ENCODE data around the gene CACNA2D2.

DNA sequence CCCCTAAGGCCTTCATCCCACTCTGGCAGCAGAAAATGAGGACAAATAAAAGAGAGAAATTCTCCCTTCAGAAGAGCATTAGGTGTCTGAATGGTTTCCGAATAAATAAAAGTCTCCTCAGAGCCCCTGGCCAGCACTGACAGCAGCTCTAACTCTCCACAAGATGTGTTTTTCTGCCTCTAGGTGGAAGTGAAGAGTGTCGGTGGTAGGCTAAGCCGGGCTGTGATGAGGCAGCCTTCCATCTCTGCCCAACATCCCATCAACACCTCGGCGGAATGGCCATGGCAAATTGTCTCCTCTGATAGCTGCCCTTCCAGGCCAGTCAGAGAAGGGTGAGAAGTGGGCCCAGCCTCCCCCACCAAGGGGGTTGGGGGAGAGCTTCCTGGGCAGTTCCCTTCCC is 6.3 kb upstream of the CACNA2D2 start:
- TF ChIP-seq CTCF (IDR thresholded peaks at IDR 0.05) (no peak), POLR2A (IDR thresholded peaks at IDR 0.05) (no peak)

Measured in body of pancreas (tissue), 4 donors.